Hematopoietic multipotent progenitor cell treated with erythropoietin and hydrocortisone succinate and interleukin-3 and kit ligand, for 8 days (in vitro differentiated cells): ENCODE results near the gene PDE8B.

Experiments used
- DNase-seq: peaks from one replicate; pipeline ENCODE4 v3.0.0-alpha.2; 2015

PDE8B gene

DNA sequence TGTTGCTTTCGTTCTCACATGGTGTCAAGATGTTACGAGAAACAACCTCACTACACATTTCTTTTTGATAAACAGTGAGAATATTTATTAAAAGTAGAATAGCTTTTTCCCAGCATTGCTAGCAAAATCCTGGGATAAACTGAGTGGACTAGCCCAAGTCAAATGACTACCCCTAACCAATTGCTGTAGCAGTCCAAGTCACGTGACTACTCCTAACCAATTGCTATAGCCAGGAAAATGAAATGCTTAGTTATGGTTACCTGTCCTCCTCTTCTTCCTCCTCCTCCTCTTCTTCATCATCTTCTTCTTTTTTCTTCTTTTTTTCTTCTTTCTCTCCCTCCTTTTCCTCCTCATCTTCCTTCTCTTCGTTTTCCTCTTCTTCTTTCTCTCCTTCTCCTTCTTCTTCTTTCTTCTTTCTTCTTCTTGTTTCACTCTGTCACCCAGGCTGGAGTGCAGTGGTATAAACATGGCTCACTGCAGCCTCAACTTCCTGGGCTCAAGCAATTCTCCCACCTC lies 85.4 kb downstream of the PDE8B start:
- DNase-seq = no peak

DNA sequence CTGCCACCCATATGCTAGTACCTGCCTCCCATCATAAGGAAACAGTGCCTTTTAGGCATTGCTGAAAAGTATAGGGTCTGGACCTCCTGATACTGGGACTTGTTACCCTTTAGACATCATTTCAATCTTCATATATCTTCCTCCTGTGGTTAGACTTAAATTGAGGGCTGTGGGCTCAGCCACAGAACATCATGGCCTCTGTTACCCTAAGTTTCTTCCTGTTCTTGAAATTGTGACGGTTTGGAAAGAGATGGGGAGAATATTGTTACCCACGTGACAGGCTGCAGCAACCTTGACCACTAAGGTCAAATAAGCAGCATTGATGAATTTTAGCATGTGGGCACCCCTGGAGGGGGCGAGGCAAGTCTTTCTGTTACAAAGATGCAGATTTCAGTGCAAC lies 87.7 kb downstream of the PDE8B start:
- DNase-seq = no peak

DNA sequence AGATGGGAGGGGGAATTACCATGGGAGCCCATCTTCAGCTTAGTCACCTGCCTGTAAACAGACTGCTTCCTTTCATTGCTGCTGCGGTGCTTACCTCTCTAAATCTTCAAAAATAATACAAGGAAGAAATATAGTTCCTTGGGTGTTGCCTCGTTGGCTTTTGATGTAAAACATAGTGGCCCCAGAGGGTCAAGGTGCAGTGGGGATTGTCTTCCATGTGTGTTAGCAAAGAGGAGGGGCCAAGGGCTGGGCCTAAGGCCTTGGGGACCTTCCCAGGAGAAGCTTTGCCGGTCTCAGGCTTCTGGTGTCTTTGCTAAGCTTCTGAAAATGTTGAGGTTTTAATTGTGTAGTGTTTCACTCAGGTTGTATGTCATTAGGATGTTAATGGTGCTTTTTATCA lies 90.0 kb downstream of the PDE8B start:
- no peak for DNase-seq

DNA sequence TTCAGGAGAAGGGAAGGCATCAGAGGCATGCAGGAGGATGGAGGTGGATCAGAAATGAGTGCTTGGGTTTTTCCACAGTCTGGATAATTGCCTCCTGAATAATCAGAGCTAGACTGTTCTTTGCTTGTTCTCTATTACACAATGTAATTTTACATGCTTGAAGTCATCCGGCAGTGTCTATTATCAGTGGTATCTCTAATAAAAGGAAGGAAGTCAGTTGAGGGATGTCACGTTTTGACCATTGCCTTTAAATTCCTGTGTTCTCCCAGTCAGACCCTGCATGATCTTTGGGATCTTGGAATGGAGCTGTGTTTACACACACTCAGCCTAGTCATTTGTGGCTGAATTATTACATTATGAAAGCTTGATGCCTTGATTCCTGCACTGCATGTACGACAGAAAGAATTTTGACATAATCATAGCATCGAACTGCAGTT lies 91.0 kb downstream of the PDE8B start:
- no peak for DNase-seq

DNA sequence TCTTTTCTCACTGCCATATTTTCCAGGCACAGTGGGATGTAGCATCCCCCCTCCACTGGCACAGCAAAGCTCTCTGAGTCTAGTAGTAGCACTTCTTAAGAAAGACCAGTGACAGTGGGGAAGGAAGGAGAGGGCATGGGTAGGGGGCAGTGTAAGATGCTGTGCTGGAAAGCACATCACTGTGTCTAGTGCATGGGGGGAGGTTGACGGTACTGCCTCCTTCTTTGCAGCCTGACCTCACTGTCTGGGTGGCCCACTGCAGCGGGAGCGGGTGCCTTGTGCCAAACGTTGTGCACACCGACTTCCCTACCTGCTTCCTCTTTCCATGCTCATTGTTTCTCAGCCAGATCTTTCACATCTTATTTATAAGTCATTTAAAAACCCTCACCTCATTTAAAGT lies 91.8 kb downstream of the PDE8B start:
- DNase-seq = no peak

DNA sequence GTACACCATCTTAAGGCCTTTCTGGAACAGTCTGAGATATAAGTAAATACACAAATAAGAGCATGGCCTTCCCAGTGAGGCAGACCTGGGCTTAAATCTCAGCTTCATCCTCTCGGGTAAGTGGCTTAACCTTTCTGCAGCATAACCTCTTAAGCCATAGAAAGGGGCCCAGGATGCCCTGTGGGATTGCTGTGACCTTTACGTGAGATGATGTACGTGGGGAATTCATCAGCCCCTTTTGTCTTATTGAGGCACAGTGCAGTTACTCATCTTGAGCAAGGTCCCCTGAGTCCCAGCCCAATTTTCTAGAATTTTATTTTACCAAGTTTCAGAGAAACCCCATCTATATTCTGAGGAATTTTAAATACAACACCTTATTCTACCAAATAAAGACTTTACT lies 92.2 kb downstream of the PDE8B start:
- DNase-seq = no peak

DNA sequence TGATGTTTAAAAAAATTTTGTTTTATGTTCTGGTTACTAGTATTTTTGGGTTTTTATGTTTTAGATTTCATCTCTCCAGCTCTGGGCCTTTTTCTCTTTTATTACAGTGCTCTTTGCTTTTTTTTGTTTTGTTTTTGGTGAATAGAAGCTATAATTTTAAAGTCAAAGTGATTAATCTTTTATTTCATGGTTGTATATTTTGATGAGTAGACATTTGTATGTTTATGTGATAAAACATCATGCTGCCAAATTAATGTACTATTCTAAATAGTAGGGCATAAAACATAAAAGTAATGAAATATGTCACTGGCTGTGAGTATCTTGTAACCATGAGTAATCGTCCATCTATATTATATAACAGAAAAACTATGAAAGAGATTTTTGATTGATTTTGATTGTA lies 93.9 kb downstream of the PDE8B start:
- DNase-seq = no peak

DNA sequence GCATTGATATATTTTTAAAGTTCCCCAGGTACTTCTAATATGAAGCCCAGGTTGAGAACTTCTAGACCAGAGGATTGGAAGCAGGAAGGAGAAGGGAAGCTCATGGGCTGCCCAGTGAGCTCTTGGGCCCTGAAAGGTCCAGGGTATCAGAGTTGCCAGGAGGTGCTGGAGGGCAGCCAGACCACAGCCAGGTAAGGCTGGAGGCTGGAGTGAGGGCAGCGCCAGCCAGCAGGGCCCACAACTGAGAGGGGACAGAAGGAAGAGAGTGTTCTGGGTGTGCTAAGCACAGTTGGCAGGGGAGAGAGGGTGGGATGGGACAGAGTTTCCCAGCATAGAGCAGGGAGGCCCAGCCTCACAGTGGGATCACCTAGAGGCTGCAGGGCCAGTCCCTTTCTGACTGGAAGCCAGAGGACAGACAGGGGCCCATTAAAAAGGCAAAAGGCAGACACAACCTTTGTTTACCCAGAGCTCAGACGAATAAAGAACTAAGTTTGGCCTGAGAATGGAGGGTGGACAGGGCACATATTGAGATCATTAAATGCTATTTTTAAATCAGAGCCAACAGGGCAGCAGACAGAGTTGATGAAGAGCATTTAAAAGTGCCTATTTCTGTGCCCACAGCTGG lies 94.9 kb downstream of the PDE8B start:
- no peak for DNase-seq

DNA sequence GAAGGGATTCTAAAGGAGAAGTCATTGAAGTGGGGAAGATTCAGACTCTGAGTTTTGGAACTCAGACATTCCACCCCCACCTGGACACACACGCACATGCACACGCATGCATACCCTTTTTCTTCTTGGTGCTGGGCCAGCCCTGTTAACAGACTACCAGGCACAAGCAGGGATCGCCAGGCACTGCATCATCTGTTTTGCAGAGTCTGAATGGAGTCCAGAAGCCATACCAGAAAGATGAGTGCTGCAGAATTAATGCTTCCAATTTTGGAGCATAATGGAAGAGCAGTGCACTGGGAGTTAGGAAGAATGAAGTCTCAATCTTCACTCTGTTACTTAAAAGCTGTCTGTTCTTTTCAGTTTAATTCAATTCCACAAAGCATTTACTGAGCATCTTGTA lies 95.5 kb downstream of the PDE8B start:
- no peak for DNase-seq

DNA sequence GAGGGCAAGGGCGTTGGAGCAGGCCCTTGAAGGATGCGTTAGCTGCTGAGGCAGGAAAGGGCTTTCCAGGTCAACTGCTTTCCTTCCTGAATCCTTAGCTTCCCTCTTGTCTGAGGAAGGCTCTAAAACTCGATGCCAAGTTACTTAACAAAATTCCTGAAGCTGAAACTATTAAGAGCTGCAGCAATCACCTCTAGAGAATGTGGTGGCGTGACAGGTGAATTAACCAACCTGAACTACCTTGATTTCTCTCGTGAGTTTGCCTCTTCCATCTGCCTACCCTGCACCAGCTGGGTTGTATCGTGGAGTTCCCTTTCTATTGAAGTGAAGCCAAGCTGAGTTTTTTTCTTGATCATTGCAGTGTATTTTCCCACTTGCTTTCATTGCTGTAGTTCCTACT lies 96.1 kb downstream of the PDE8B start:
- no peak for DNase-seq

DNA sequence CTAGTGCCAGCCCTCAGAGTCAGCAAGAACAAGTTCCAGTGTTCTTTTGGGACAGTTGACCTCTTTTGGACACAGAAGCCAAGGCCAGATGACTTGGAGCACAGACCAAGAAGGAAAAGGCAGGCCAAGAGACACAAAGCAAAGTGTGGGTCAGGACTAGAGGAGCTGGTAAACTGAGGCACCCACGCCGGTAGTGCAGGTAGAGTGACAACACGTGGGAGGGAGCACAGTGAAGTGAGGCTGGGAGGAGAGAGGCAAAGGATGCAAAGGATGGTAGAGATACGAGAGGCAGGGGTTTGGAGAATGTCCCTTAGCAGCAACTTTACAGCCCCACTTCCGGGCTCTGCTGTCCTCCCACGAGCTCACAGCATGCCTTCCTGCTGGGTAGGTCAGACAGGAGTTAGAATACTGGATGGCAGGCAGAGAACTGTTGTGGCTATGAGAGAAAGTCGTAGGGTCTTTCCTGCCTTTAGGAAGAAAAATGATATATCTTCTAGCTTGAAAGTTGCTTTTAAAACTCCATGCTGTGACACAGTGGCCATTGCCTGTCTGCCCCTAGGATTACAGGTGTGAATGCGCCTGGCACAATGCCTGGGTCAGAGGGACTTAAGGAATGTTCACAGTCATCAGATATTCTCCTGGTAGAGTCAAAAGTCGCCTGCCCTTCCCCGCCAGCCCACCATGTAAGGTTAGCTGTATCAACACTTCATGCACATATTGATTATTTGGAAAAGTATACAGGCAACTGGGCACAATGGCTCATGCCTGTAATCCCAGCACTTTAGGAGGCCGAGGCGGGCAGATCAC lies 97.9 kb downstream of the PDE8B start:
- DNase-seq = no peak

DNA sequence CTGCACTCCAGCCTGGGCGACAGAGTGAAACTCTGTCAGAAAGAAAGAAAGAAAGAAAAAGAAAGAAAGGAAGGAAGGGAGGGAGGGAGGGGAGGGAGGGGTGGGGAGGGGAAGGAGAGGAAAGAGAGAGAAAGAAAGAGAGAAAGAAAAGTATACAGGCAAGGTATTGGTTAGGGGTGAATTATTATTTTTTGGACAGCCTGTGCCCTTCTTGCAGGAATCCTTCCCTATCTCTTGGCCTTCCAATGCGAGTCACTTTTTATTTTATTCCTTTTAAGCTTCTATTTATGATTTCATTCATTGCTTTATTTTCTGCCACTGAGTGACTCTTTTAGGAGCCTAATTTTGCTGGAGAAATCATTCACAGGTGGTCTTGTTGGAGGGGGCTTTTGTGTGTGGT lies 98.7 kb downstream of the PDE8B start:
- DNase-seq = no peak

DNA sequence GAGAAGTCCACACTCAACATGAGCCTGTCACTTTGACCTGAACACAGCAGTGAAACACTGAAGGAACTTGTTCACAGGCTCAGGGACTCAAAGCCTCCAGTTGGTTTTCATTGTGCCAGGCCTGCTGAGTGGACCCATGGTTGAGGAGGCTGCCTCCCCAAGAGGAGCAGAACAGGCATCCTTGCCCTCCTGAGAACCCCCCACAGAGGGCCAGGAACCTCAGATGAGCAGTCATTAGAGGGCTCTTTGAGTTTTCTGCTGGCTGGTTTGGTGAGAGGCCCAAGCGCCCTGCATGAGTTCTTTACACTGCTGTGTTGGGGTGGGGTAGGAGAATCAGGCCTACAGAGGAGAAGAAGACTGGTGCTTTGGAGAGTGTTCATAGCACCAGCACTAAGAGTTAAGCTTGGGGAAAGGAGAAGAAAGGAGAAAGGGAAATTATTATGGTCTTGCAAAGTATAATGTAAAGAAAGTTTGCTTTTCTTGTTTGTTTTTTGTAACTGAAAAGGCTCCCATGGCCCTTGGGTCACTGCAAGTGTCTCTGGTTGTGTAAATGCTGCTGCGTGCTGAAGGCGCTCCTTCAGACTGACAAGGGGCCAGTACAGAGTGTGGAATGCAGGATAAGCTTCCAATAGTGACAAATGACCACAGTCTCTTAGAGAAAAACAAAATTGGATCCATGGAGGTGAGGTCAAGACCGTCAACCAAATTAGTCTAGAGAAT lies 100.2 kb downstream of the PDE8B start:
- DNase-seq = no peak

DNA sequence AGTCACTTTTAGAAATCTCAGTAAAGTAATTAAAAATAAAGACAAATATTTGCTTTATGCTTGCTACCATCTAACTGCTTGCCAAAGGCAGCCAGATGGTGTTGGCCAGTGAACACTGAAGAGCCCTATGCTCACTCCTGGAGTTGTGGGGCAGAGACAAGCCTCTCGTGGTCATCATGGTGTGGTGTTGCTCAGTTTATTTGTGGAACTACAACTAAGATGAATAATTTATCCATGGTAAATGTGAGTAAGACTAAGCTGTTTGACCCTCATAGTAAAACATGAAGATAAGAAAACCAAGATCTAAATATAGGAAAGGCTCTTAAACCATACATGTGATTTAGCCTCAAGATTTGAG lies 100.7 kb downstream of the PDE8B start:
- DNase-seq = no peak

DNA sequence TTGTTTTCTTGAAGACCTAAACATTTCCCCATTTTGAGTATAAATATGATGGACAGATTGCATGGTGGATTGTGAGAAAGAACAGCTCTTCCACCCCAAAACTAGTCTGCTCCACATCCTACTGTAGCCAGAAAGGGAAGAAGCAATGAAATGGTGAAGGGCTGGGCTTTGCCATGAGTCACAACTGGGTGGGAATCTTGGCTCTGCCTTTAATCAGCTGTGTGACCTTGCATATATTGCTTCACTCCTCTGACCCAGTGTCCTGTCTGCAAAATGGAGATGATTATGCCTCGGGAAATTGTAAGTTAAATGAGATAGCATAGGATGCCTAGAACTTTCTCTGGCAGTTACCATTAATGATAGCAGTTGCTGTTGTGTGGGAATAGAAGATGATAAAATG lies 101.9 kb downstream of the PDE8B start:
- DNase-seq = no peak

DNA sequence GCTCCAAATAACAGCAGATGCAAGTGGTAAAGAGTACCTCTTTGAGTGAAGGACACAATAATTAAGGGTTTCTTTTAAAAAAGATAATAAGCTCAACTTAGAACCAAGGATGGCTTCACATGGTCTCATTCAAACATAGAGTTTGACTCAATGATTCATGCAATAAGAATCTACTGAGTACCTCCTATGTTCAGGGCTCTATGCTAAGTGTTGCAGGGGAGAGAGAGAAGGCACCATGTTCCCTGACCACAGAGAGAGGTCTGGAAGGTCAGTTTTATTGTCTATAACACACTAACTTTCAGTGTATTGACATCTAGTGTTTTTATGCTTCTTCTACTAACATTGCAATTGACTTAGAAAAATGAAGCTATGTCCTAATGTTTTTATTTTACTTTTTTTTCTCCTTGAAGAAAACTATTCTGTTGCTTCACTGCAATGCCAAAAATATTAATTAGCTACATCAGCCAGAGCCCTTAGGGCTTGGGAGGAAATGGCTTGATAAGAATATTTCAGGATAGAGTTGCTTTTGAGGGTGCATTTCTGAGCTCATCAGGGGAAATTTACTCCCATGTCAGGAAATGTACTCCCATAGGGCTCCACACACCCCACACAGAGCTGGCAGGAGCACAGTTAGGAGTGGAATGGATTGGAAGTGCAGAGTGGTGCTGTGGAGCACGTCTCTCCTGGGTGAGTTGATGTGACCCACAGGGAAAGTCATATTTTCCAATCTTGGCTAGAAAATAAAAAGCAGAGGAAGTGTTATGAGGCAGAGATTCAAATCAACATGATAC lies 106.6 kb downstream of the PDE8B start:
- DNase-seq = no peak

DNA sequence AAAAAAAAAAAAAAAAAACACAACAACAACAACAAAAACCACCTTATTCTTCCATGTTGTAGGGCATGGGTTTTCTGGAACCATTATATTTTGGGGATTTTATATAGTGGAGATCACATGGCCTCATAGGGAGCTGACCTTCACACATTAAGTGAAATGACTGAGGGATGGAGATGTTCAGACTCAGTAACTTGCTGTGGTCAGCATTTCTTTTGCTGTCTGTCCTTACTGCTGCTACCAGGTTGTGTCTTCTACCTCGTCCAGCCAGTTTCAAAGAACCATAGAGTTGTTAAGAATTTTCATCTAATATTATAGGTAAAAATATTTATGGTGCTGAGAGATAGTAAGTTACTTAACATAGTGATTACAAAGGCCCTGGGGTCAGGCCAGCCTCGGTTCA lies 107.6 kb downstream of the PDE8B start:
- no peak for DNase-seq

DNA sequence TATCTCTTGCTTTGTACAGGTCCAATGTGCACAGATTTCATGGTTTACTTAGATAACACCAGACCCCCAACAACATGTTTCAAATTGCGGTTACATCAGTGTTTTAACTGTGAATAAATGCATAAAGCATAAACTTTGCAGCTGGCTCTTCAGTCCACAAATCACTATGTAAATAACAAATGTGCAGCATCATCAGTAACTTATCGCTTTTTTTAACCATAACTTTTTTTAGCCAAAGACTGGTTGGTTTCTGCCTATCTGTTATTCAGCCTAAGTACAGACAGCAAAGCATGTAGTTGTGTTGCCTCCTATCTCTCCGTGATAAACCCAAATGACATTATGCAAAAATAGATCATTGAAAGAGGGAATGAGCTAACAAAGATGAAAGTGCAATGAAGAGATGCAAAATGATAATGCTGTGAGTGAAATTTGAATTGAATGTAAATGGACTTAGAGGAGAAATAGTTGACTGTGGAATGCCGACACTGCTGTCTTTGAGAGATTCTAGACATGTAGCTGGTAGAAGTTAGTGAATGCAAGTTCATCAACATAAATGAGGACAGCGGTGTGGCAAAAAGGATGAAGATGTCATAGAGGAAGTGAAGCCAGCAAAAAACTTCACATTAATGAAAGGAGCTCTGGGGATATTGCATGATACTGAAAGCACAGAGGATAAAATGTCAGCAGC lies 108.8 kb downstream of the PDE8B start:
- no peak for DNase-seq

DNA sequence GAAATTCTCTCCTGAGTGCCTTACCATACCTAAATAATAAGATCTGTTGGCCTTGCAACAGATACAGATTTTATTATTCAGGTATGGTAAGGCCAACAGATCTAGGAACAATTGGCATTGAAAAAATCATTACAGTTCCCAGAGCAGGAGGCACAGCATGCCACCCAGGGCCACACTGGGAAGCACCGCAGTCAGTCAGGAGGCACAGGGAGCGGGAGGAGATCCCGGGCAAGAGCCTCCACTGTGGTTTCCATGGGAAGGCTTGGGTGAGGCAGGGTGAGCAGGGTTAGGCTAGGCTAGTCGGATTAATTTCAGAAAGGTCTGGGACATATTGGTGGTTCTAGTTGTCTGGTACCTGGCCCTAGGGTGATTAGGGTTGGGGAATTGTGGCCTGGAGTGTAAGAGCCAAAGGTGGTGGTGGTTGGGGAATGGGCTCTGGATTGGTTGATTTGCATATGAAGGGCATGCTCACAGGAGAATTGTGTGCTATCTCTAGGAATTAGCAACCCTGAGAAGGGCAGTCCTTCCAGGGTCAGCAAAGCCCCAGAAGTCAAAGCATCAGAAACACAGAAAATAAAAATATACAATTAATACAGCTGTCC lies 111.4 kb downstream of the PDE8B start:
- DNase-seq = no peak

DNA sequence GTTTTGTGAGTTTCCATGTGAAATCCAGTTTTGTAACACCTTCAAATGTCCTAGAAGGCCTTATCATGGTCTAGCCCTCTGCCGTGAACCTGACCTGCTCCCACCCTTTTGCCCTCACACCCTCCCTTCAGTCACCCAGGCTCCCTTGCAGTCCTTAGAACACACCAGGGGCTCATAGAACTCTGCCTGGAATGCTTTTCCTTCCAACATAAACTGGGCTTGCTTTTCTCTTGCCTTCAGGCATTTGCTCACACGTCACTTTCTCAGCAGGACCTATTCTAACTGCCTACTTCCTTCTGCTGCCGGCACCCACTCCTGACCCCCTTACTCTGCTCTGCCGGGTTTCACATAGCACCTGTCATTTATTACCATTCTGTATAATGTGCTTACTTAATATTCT lies 111.9 kb downstream of the PDE8B start:
- no peak for DNase-seq

DNA sequence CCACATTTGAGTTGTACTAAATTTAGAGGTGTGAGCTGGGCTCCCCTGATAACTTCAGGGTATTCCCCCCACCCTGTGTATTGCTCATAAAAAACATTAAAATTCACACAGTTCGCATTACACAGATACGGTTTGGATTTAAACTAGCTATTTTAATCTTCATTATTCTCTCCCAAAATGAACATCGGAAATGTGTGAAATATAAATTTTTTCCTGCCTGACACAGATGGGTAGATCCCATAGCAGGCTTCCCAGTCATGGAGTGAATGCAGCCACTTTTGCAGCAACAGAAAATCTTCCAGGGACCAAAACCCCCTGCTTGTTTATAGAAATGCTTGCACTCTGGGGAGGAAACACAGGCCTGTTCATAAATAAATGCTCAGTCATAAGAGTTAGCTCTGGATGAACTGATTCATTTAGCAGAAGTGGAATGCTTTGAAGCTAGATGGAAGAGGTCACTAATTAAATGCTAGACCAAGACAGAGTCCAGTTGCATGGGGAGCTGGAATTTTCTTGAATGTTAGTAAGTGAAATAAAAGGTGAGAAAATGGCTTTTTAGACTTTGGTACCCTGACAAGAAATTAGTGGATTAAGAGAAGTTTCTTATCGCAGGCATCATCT lies 115.6 kb downstream of the PDE8B start:
- DNase-seq = no peak
